ENCODE results near the gene ING2.

DNA sequence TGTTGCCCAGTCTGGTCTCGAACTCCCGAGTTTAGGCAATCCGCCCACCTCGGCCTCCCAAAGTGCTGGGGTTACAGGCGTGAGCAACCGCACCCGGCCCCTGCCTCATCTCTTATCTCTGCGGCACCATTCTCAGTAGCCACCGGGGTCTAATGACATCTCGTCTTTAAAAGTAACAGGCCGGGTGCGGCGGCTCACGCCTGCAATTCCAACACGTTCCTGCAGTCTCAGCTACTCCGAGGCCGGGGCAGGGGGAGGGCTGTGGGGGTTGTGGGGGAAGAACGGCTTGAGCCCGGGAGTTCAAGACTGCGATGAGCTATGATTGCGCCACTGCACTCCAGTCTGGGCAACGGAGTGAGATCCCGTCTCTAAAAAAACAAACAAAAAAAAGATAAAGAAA, 28.8 kb downstream of the ING2 start:
- TF ChIP-seq, protein P1, sequence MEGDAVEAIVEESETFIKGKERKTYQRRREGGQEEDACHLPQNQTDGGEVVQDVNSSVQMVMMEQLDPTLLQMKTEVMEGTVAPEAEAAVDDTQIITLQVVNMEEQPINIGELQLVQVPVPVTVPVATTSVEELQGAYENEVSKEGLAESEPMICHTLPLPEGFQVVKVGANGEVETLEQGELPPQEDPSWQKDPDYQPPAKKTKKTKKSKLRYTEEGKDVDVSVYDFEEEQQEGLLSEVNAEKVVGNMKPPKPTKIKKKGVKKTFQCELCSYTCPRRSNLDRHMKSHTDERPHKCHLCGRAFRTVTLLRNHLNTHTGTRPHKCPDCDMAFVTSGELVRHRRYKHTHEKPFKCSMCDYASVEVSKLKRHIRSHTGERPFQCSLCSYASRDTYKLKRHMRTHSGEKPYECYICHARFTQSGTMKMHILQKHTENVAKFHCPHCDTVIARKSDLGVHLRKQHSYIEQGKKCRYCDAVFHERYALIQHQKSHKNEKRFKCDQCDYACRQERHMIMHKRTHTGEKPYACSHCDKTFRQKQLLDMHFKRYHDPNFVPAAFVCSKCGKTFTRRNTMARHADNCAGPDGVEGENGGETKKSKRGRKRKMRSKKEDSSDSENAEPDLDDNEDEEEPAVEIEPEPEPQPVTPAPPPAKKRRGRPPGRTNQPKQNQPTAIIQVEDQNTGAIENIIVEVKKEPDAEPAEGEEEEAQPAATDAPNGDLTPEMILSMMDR (optimal IDR thresholded peaks at IDR 0.05 in 1 of 3, IDR thresholded peaks at IDR 0.05 in 1 of 3, conservative IDR thresholded peaks at IDR 0.05 in 1 of 3; ENCODE audit: extremely low read depth in 1 of 3, insufficient read depth in 2 of 3, low read length in 3 of 3), result no peak
- no peak for TF ChIP-seq EZH2 (IDR thresholded peaks at IDR 0.05; ENCODE audit: low read length)

Measured in keratinocyte (primary cell).